Activated CD4-positive, CD25-positive, alpha-beta regulatory T cell treated with anti-CD3 and anti-CD28 coated beads, Interleukin-2, amount 50 U/mL, for 24 hours (primary cell): ENCODE measurements around the gene FABP1.

ENCODE experiments used
- ATAC-seq, 2 donors: fragments of 150-1000 bp; cut with Tn5 transposase; one replicate each; pipeline ENCODE4 v1.10.0; 2021; ENCODE audit warnings: mild to moderate bottlenecking in 1 of 2, moderate library complexity in 1 of 2

FABP1 gene

DNA sequence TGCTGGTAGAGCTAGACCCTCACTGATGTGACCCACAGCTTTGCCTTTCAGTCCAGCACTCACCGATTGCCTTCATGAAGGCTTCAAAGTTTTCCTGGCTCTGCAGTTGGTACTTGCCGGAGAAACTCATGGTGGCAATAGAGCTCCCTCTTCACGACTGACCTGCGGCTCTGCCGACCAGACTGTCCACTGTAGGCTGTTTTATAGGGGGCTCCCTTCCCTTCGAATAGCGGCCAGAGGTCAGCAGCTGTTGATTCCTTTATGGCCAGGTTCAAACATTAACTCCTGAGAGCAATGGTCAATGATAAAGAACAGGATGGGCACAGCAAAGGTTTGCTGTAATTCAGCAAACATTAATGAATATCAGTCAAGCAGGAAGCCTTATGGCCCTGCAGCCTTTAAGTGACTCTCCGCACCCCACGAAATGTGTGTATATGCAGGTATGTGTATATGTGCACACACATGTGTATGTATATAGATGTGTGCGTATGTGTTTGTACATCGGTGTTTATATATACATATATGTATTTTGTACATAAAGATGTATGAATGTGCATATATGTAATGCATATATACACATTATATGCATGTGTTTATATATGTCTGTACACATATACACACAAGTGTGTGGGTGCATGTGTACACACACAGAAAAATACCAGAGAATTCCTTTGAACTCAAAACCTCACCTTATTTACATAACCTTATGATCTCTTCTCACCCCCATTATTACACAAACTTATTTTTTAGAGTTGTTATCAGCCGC is at the start of gene FABP1:
TSS of gene FABP1 (minus strand) at position 175 of the 766 bp plus-strand sequence. CDS start at position 130, 45 bp downstream.
- no peak for ATAC-seq

DNA sequence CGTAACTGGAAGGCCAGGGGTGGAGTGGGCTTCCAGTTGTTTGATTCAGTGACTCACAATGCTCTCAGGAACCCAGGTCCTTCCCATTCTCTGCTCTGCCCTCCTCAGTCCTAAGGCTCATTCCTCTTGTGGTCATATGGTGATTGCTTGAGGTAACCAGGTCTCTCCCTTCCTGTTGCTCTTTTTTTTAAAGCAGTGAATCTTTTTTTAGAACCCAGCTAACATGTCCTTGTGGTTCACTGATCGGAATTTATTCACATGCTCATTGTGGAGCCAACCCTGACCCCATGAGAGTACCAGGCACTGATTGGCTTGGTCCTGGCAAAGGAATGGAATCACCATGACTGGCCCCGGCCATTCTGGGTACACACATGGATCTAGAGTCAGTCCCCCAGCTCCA is 49.7 kb upstream of the FABP1 start:
- no peak for ATAC-seq

DNA sequence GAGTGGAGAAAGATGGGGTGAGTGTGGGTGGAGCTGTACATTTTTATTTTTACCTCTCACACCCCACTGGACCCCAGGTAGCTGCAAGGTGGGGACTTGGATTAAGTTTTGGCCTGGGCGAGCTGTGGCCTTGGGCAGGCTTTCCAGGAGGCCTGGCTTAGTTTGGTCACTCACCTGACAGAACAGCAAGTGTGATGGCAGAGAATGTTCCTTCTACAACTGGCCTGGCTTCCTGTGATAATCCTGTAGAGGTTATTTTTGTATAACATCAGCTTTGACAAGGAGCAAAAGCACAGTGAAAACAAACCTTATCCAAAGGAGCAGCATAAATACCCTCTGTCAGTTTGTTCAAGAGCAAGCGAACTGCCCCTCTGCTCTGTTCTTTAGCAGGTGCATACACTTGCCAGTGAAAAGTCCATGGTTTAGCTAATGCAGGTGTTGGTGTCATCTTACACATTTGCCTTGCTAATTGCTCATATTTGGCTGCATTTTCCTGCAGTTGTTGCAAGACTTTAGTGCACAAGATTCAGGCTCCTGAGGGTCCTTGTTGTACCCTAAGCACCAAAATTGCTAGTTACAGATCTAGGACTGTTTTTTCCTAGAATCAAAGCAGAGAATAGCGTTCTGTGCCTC is 48.6 kb upstream of the FABP1 start:
- no peak for ATAC-seq

DNA sequence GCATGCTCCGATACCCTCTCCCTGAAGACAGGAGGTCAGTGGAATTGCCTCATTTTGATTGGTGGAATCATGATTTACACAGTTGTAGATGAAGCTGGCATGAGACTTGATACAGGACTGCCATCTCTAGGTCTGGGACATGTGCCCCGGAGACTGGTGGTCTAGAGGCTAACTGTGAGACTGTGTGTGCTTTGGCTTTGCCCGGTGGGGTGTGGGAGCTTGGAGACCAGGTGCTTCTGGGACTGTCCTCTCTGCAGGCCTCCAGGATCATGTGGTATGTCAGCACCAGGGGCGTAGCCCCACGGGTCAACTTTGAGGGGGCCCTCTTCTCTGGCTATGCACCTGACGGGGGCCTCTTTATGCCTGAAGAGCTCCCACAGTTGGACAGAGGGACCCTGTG is 45.0 kb upstream of the FABP1 start:
- ATAC-seq = no peak

DNA sequence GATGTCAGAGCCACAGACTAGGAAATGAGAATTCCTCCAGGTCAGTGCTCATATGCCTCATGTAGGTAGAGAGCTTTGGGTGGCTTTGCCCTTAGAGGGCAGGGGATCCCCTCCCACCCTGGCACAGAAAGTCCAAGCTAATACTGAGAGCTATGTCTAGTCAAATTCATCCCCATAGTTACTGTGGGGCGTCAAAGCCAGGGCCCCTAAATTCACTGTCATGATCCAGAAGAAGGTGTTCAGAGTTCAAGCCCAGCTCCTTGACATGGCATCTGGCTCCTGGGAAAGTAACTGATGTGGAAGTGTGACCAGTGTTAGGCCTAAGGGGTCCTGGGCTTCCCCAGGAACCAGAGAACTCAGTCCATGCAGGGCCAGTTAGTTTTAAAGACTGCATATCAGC is 44.1 kb upstream of the FABP1 start:
- ATAC-seq = no peak

DNA sequence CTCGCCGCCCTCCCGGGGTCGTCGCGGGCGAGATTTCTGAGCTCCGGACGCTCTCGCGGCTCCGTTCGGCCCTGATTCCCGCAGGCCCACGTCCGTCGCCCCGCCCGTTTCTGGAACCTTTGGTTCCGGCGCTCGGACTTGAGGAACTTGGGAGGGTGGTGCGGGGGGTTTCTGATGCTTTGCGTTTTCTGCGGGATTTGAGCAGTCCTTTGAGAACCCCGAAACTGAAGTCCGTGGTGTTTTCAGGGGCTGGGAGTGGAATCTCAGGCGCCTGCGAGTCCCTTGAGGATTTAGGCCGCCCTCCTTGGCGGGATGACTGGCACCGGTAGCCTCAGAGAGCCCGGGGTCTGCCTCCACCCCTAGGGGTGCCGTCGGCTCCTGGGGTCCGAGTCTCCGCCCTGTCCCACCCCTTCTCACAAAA is 42.6 kb upstream of the FABP1 start:
- ATAC-seq = peak; percentile 14 to 21

DNA sequence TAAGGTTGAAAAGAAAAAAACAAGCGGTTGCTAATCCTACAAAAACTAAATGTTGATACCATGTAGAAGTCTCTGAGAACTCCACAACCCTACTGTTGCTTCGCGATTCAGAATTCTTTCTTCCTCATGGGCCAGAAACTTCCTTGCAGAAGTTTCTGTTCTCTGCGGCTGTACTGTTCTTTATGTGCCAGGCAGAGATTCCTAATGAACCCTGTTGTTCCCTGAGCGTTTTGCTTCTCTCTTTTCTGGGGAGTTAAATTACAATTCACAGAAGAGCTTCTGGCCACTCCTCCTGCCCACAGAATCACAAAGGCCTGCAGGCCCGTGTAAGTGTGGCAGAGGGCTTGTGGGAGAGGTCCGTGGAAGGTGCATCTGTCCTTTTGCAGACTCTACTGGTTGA is 40.5 kb upstream of the FABP1 start:
- no peak for ATAC-seq

DNA sequence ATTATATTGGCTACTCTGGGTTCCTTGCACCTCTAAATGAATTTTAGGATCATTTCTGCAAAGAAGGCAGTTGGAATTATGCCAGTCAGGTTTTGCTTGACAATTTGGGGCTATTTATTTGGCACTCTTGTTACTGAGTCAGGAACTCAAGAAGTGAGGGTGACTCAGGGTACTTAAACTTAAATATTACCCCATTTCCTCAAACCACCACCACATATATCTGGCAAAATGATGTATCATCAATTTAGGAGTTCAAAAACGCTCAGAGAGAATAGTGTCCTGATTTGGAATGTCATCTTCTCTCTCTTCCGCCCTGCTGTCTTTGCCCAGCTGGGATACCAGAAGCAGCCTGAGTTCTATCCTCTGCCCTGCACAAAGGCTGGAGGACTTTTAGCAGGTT is 39.9 kb upstream of the FABP1 start:
- no peak for ATAC-seq

DNA sequence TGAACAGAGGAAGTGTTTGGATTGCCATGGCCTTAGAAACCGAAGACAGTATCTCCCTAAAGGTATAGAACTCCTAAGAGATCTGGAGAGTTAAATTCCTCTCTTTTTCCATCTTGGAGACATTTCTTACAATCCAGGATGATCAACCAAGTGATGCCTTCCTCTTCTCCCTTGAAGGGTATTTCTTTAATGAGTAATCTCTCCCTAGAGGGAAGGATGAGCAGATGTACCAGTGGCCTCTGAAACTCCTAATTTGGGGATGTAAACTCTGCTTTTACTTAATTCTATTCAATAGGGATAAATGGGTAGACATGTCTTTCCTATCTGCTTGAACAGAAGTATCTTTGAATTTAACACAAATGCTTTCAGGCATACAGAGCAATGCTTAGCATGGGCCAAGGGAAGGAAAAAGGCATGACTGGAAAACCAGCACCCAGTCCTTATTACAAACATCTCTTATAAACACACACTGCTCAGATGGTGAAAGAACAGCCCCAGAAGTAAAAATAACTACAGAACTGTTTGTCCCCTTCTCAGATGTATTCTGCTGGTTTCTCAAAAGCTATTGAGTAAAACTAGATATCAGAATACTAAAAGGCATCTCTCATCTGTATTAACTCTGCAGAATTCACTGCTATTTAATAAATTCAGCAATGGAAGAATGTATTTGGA is 37.6 kb upstream of the FABP1 start:
- ATAC-seq = no peak

DNA sequence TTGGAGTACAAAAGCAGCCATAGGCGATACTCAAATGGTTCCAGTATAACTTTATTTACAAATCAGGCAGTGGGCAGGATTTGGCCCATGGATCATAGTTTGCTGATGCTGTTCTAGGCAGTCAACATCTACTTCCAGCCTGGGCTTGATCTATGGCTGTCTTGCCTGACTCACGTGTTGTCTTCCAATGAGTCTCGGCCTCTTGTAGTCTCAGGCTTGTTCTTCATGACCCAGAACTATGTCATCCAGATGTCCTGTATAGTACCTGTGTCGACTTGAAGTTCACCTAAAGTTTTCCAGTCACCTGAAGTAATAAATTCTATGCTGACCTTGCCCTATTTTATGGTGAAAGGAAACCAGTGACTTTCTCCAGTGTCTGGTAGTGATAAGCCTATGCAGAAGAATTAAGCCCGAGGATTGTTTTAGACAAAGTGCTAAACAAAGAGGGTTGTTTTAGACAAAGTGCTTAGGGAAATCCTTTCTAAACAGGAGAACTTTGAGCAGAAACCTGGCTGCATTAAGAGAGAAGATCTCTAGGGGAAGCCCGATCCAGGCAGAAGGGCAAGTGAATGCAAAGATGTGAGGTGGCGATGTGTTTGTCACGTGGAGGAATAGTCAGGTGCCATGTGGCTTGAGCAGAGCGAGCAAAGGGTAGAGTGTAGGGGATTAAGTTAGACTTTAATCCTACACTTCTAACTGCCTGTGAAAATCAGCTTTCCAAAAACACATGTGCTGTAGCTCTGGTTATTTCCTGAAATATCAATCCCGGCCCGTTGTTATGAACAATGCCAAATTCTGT is 33.8 kb upstream of the FABP1 start:
- ATAC-seq = no peak

DNA sequence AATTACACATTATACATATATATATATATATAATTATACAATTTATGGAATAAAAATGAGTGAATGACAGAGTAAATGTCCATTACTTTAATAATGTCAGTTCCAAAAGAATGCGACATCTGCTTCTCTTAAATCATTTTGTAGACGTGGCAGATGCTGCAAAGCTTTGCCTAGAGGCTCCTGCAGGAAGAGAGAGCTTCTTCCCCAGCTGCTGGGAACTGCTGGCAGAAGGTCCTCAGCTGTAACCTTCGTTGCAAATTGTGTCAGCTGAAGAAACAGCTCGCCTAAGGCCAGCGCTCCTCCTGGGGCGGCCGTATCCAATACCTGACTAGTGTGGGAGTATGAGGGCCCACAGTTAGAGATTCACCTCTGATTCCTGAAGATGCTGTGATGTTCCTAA is 32.7 kb upstream of the FABP1 start:
- ATAC-seq = no peak

DNA sequence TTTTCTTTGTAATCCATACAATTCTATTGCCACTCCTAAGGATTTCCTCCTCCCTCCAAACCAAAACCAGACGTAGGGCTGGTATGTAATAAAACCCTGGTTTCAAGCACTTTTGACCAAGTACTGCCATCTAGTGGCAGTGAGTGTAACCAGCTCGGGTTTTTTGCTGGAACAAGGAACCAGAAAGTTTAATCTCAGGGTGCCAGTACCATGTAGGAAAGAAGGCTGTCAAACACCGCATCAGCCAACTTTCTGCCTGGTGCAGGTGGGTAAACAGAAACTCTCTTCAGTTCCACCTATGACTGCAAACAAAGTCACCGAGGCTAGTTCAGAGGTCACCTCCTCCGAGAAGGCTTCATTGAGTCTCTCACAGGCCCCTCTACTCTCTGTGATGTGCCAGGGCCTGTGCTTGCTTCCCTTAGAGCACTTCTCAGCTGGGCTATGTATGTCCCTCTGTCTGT is 32.1 kb upstream of the FABP1 start:
- ATAC-seq = peak; percentile 46 to 59

DNA sequence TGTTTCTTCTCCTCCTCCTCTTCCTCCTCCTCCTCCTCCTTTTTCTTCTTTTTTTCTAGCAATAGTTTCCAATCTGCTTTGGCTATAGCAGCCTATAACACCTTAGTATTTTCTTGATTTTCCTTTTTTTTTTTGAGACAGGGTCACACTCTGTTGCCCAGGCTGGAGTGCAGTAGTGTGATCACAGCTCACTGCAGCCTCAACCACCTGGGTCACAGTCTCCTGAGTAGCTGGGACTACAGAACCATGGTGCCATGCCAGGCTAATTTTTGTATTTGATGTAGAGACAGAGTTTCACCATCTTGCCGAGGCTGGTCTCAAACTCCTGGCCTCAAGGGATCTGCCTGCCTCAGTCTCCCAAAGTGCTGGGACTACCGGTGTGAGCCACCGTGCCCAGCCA is 31.6 kb upstream of the FABP1 start:
- no peak for ATAC-seq

DNA sequence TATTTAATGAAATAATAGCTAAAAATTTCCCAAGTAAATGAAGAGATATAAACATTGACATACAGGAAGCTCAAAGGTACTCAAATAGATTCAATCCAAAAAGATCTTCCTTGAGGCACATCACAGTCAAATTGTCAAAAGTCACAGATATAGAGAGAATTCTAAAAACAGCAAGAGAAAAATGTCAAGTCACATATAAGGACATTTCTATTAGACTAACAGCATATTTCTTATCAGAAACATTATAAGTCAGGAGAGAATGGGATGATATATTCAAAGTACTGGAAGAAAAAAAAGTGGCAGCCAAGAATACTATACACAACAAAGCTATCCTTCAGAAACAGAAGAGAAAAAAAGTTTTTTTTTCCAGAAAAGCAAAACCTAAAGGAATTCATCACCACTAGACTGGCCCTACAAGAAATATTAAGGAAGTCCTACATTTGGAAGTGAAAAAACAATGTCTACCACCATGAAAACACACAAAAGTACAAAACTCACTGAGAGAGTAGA is 21.1 kb upstream of the FABP1 start:
- no peak for ATAC-seq

DNA sequence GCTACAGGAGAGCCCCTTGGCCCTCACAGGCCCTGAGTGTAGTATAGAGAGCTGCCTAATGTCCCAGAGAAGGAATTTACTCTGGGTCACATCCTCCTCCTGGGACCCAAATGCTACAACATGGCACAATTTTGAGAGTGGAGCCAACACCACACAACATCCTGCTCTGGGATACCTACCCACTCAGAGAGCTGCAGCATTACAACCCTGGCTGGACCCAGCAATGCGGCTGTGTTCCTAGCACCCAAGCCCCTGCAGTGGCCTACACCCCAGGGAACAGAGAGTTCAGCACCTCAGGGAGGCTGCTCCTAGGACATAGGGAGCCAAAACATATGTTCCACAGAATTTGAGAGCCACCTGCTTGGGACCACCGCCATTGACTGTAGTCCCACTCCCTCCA is 19.3 kb upstream of the FABP1 start:
- ATAC-seq = no peak

DNA sequence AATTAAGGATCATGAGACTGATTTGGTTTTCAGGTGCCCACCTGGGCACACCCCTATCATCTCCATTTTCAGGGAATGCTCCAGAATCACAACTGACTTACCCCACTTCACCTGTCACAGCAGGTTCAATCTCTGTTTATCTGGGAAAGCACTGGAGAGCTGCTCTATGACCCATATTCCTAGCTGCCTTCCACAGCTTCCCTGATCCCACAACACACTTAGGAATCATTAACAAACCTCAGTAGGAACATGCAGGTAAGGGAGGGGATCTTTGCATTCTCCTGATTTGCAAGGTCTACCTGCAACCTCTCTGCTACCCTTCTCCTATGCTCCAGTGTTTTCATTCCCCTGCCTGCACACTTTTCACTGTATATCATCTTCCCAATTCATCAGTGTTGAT is 18.7 kb upstream of the FABP1 start:
- no peak for ATAC-seq

DNA sequence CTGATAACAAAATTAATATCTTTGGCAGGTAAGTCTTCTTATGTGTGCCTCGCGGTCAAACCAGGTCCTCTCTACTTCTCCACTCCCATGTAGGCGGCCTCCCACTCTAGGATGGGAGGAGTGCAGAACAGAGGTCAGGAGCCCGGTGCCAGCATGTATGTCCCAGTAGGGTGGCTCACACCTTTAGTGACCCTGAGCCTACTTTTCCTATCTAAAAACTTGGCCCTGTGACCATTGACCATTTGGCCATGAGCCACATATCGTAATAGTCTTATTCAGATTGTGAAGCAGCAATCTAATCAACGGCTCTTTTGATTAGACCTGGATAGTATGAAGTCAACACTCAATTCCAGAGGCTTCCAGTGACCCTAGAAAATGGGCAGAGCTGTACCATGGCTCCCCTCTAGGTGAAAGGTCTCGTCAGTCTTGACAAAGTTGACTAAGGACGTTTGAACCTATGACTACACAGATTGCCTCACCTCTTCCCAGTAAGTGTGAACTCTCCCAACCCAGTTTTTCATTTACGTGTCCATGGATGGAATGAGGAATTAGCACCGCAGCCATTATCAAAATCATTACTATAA is 17.1 kb upstream of the FABP1 start:
- ATAC-seq = no peak

DNA sequence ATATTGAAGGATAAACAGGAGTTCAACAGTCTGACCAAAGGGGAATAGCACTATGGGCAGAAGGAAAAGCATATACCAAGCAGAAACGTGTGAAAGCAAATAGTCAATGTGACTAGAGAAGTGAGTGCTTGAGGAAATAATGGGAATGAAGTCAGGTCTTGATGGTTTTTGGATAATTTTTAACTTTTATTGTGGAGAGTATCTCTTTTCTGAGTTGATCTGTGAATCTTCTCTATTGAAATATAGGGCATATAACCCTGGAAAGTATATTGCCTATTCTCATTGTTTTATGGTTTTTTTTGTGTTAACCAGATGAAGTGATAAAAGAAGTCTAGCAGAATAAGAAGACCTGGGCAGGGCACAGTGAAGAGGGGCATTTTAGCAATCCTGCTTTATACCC is 16.4 kb upstream of the FABP1 start:
- no peak for ATAC-seq

DNA sequence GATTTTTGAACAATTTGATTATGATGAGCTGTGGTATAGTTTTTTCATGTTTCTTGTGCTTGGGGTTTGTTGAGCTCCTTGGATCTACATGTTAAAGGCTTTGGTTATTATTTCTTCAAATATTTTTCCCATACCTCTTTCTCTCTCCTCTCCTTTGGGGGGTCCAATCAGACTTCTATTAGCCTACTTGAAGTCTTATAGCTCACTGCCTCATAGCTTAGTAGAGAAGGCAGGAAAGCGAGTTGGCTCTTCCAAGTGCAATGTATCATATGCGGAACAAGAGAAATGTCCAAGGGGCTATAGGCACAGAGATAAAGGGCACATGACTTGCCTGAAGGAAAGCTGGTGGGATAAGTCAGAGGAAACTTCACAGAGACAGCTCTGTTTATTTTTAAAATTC is 14.1 kb upstream of the FABP1 start:
- ATAC-seq = no peak

DNA sequence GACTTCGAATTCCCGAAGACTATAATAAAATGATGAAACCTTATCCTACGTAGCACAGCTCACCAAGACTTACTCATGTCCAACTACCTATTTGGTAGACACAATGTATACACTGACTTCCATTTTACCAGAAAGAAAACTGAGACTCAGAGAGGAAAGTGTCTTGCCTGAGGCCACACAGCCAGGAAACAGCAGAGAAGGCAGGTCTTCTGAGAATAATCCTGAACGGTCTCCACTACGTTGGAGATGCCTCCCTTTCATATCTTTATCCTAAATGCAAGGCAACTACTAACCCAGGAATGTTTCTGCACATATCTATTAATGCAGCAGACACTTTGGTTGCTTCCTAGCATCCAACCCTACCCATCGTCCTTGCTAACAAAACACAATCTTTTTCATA is 11.9 kb upstream of the FABP1 start:
- no peak for ATAC-seq

DNA sequence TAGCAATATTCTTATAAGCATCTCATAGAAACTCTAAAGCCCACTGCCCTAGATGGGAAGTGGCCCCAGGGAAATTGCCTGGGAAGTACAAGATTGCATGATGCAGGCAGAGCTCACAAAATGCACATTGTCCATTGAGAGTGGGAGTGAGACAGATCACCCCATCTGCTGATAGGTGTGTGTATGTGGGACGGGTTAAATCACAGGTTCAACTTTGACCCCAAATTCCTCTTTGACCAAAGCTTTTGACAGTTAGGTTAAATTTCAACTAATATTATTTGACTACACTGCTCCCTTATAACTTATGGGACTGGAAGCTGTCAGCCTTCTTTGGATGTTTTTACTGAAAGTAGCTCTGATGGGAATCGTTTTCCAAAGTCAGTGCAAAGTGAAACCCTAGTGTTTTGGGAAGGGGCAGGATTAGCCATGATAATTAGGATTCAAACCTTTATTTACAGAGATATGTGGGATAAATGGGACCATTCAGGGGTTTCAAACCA is 11.4 kb upstream of the FABP1 start:
- no peak for ATAC-seq

DNA sequence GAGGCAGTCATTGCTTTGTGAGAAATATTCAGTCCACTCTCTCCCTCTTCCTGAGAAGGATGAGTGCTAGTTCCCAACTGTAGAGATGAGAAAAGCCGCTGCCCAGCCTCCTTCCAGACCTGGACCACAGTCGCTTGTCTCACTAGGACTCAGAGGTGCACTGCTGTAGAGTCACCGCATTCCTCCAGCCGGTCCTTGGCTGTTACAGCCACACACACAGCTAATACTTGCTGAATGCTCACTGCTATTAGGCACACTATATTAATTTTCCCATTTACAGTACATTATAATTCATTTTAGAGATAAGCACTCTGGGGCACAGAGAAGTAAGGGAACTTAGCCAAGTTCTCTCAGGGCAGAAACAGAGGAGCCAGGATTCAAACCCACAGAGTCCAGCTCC is 10.0 kb upstream of the FABP1 start:
- no peak for ATAC-seq
